GM12878 (cell line): Measurements from ENCODE around the gene FLRT1.

Experiments
- EGR1 ChIP-seq, 2 experiments: IDR thresholded peaks; 1 replicate in 1 of 2; 2 replicates in 1 of 2; pipeline ENCODE4 v1.6.1; 2011 to 2012; ENCODE audit warnings: low read depth in 2 of 2, low read length in 2 of 2, borderline replicate concordance in 1 of 2, mild to moderate bottlenecking in 1 of 2, moderate library complexity in 1 of 2
- JUNB ChIP-seq: IDR thresholded peaks from 2 replicates; pipeline ENCODE4 v1.6.1; 2016; ENCODE audit warnings: antibody characterized with exemption, mild to moderate bottlenecking
- MXI1 ChIP-seq: fragments of 150-350 bp; IDR thresholded peaks from 2 replicates; pipeline ENCODE4 v1.6.1; 2011; ENCODE audit warnings: low read depth, mild to moderate bottlenecking, inconsistent platforms, low read length, improper control_type of control experiment
- NFYB ChIP-seq: IDR thresholded peaks from 2 replicates; pipeline ENCODE4 v1.6.1; 2011; ENCODE audit warnings: low read depth, mild to moderate bottlenecking, low read length, improper control_type of control experiment, moderate library complexity; ENCODE audit not compliant: insufficient read depth
- NRF1 ChIP-seq: conservative IDR thresholded peaks from 2 replicates; pipeline ENCODE4 v1.6.1; 2011; ENCODE audit warnings: mild to moderate bottlenecking, low read depth, low read length, improper control_type of control experiment
- PAX8 ChIP-seq: fragments of 450-650 bp; IDR thresholded peaks from 2 replicates; pipeline ENCODE4 v1.6.1; 2017; ENCODE audit warnings: mild to moderate bottlenecking, moderate library complexity
- POLR2A ChIP-seq: IDR thresholded peaks from 2 replicates; pipeline ENCODE4 v1.6.1; 2011; ENCODE audit warnings: low read depth, mild to moderate bottlenecking, low read length
- POLR2AphosphoS2 ChIP-seq: IDR thresholded peaks from 2 replicates; pipeline ENCODE4 v1.6.1; 2011; ENCODE audit warnings: low read depth, mild to moderate bottlenecking, low read length, improper control_type of control experiment, moderate library complexity
- REST ChIP-seq: IDR thresholded peaks from 2 replicates; pipeline ENCODE4 v1.6.1; 2012; ENCODE audit warnings: mild to moderate bottlenecking, low read depth, low read length
- USF1 ChIP-seq: IDR thresholded peaks from 2 replicates; pipeline ENCODE4 v1.6.1; 2011; ENCODE audit warnings: borderline replicate concordance, low read depth, mild to moderate bottlenecking, moderate library complexity, mixed read lengths, low read length; ENCODE audit not compliant: insufficient read depth; ENCODE audit errors: extremely low read length
- TF ChIP-seq, protein P1 (sequence below), 3 experiments: IDR thresholded peaks in 2 of 3; conservative IDR thresholded peaks in 1 of 3; 2 replicates each; pipeline ENCODE4 v1.5.1; 2011; ENCODE audit warnings: low read depth in 3 of 3, low read length in 3 of 3, mild to moderate bottlenecking in 3 of 3, control low read depth in 2 of 3, moderate library complexity in 2 of 3, inconsistent platforms in 1 of 3, mixed read lengths in 1 of 3; ENCODE audit not compliant: control insufficient read depth in 2 of 3, insufficient read depth in 1 of 3; ENCODE audit errors: extremely low read depth in 1 of 3

GRCh38 chr11:64023712-64024710 is 11.7 kb upstream of the FLRT1 start:
- TF ChIP-seq POLR2AphosphoS2 = no peak
- no peak for TF ChIP-seq USF1
- TF ChIP-seq REST = no peak
- no peak for TF ChIP-seq MXI1
- no peak for TF ChIP-seq NRF1
- TF ChIP-seq, protein P1, sequence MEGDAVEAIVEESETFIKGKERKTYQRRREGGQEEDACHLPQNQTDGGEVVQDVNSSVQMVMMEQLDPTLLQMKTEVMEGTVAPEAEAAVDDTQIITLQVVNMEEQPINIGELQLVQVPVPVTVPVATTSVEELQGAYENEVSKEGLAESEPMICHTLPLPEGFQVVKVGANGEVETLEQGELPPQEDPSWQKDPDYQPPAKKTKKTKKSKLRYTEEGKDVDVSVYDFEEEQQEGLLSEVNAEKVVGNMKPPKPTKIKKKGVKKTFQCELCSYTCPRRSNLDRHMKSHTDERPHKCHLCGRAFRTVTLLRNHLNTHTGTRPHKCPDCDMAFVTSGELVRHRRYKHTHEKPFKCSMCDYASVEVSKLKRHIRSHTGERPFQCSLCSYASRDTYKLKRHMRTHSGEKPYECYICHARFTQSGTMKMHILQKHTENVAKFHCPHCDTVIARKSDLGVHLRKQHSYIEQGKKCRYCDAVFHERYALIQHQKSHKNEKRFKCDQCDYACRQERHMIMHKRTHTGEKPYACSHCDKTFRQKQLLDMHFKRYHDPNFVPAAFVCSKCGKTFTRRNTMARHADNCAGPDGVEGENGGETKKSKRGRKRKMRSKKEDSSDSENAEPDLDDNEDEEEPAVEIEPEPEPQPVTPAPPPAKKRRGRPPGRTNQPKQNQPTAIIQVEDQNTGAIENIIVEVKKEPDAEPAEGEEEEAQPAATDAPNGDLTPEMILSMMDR (IDR thresholded peaks at IDR 0.05 in 2 of 3, conservative IDR thresholded peaks at IDR 0.05 in 1 of 3; ENCODE audit: control insufficient read depth in 2 of 3, extremely low read depth in 1 of 3, insufficient read depth in 1 of 3, low read depth in 3 of 3, low read length in 3 of 3) = no peak
- no peak for TF ChIP-seq PAX8
- no peak for TF ChIP-seq EGR1 (IDR thresholded peaks at IDR 0.05; ENCODE audit: borderline replicate concordance in 1 of 2, low read depth in 2 of 2, low read length in 2 of 2)
- TF ChIP-seq POLR2A = no peak
- TF ChIP-seq JUNB = no peak
- no peak for TF ChIP-seq NFYB
